H9 (cell line): Measurements from ENCODE around the gene SLCO6A1. TPM values are rescaled to one million over a fixed set of nuclear protein-coding genes. Genes with fewer than 3 reads are reported as not detected.
A peak's percentile ranks its signal among the peaks of the same experiment; 100 is the strongest.

ENCODE experiments used
- DNase-seq: peaks from one replicate; pipeline ENCODE4 v3.0.0-alpha.2; 2017
- H2AFZ ChIP-seq: one replicate; pipeline ENCODE4 v1.6.1; 2013; ENCODE audit warnings: mild to moderate bottlenecking, low read length, control low read depth, moderate library complexity
- H2AK5ac ChIP-seq: 2 replicates; pipeline ENCODE4 v1.6.1; 2013; ENCODE audit warnings: low read length, control low read depth, mixed read lengths; ENCODE audit not compliant: insufficient read length
- H2BK120ac ChIP-seq: one replicate; pipeline ENCODE4 v1.6.1; 2013; ENCODE audit warnings: low read depth, mild to moderate bottlenecking, low read length, control low read depth, inconsistent platforms; ENCODE audit not compliant: poor library complexity, severe bottlenecking
- H2BK12ac ChIP-seq: 2 replicates; pipeline ENCODE4 v1.6.1; 2013; ENCODE audit warnings: low read length, control low read depth, mixed read lengths, low read depth; ENCODE audit not compliant: insufficient read length
- H2BK15ac ChIP-seq: 2 replicates; pipeline ENCODE4 v1.6.1; 2013; ENCODE audit warnings: low read depth, low read length, control low read depth
- H2BK20ac ChIP-seq: one replicate; pipeline ENCODE4 v1.6.1; 2013; ENCODE audit warnings: low read depth, mild to moderate bottlenecking, low read length, control low read depth, inconsistent platforms; ENCODE audit not compliant: poor library complexity, severe bottlenecking
- H2BK5ac ChIP-seq: 2 replicates; pipeline ENCODE4 v1.6.1; 2013; ENCODE audit warnings: low read length, control low read depth, mixed read lengths; ENCODE audit not compliant: insufficient read length
- H3K14ac ChIP-seq: 2 replicates; pipeline ENCODE4 v1.6.1; 2013; ENCODE audit warnings: low read length, control low read depth; ENCODE audit not compliant: insufficient read depth
- H3K18ac ChIP-seq: 2 replicates; pipeline ENCODE4 v1.6.1; 2013; ENCODE audit warnings: low read depth, mild to moderate bottlenecking, mixed read lengths, low read length, control low read depth; ENCODE audit not compliant: insufficient read length
- H3K23ac ChIP-seq: 2 replicates; pipeline ENCODE4 v1.6.1; 2013; ENCODE audit warnings: low read length, control low read depth, mixed read lengths, low read depth; ENCODE audit not compliant: insufficient read length
- H3K23me2 ChIP-seq: 2 replicates; pipeline ENCODE4 v1.6.1; 2013; ENCODE audit warnings: low read depth, mild to moderate bottlenecking, mixed read lengths, low read length, control low read depth; ENCODE audit not compliant: insufficient read length, poor library complexity, severe bottlenecking
- H3K27ac ChIP-seq: 2 replicates; pipeline ENCODE4 v1.5.1; 2013; ENCODE audit warnings: low read length, control low read depth, mixed read lengths, low read depth; ENCODE audit not compliant: insufficient read length
- H3K27me3 ChIP-seq: 2 replicates; pipeline ENCODE4 v1.6.1; 2013; ENCODE audit warnings: low read length, control low read depth, inconsistent platforms; ENCODE audit not compliant: insufficient read depth
- H3K4ac ChIP-seq: 2 replicates; pipeline ENCODE4 v1.6.1; 2013; ENCODE audit warnings: low read depth, mild to moderate bottlenecking, control low read depth, inconsistent platforms, low read length, moderate library complexity
- H3K4me1 ChIP-seq: 2 replicates; pipeline ENCODE4 v1.6.1; 2013; ENCODE audit warnings: low read length, control low read depth, inconsistent platforms; ENCODE audit not compliant: insufficient read depth
- H3K4me2 ChIP-seq: 2 replicates; pipeline ENCODE4 v1.6.1; 2013; ENCODE audit warnings: low read length, control low read depth, mixed read lengths; ENCODE audit not compliant: insufficient read length, insufficient read depth
- H3K56ac ChIP-seq: 2 replicates; pipeline ENCODE4 v1.6.1; 2013; ENCODE audit warnings: low read depth, mild to moderate bottlenecking, mixed read lengths, low read length, control low read depth; ENCODE audit not compliant: insufficient read length
- H3K79me1 ChIP-seq: 2 replicates; pipeline ENCODE4 v1.6.1; 2013; ENCODE audit warnings: low read depth, mild to moderate bottlenecking, moderate library complexity, low read length, control low read depth, inconsistent platforms; ENCODE audit not compliant: insufficient read depth, poor library complexity, severe bottlenecking
- H3K79me2 ChIP-seq: 2 replicates; pipeline ENCODE4 v1.6.1; 2013; ENCODE audit warnings: low read length, control low read depth, inconsistent platforms; ENCODE audit not compliant: insufficient read depth
- H3K9ac ChIP-seq: 2 replicates; pipeline ENCODE4 v1.6.1; 2013; ENCODE audit warnings: low read length, control low read depth, mixed read lengths; ENCODE audit not compliant: insufficient read length; ENCODE audit errors: extremely low read depth
- H3K9me3 ChIP-seq: one replicate; pipeline ENCODE4 v1.6.1; 2013; ENCODE audit warnings: low read depth, low read length, inconsistent platforms; ENCODE audit not compliant: control insufficient read depth
- H3T11ph ChIP-seq: one replicate; pipeline ENCODE4 v1.6.1; 2013; ENCODE audit warnings: mild to moderate bottlenecking, low read length, control low read depth, inconsistent platforms
- H4K20me1 ChIP-seq: one replicate; pipeline ENCODE4 v1.6.1; 2013; ENCODE audit not compliant: control insufficient read depth, insufficient read length, insufficient read depth
- H4K5ac ChIP-seq: 2 replicates; pipeline ENCODE4 v1.6.1; 2013; ENCODE audit warnings: low read depth, mild to moderate bottlenecking, mixed read lengths, low read length, control low read depth; ENCODE audit not compliant: insufficient read length
- H4K8ac ChIP-seq: replicated peaks from 2 replicates; pipeline ENCODE4 v1.6.1; 2013; ENCODE audit warnings: low read length, control low read depth, mixed read lengths, low read depth; ENCODE audit not compliant: insufficient read length
- H4K91ac ChIP-seq: 2 replicates; pipeline ENCODE4 v1.6.1; 2013; ENCODE audit warnings: low read depth, mild to moderate bottlenecking, moderate library complexity, mixed read lengths, low read length, control low read depth; ENCODE audit not compliant: insufficient read length
- H3K27ac Mint-ChIP-seq, 3 experiments: 2 replicates in 2 of 3; 3 replicates in 1 of 3; pipeline ENCODE4 v1.8.0; 2020 to 2021; ENCODE audit warnings: mixed read lengths in 3 of 3, mild to moderate bottlenecking in 1 of 3, moderate library complexity in 1 of 3
- H3K27me3 Mint-ChIP-seq: 2 replicates; pipeline ENCODE4 v1.8.0; 2021; ENCODE audit warnings: low read depth, mild to moderate bottlenecking, moderate library complexity, mixed read lengths
- H3K36me3 Mint-ChIP-seq, 3 experiments: 2 replicates in 2 of 3; 3 replicates in 1 of 3; pipeline ENCODE4 v1.8.0; 2020 to 2021; ENCODE audit warnings: low read depth in 3 of 3, mixed read lengths in 3 of 3; ENCODE audit not compliant: insufficient read depth in 1 of 3
- H3K4me1 Mint-ChIP-seq, 2 experiments: 2 replicates each; pipeline ENCODE4 v1.8.0; 2020; ENCODE audit warnings: mixed read lengths in 2 of 2
- H3K4me3 Mint-ChIP-seq, 2 experiments: 2 replicates in 1 of 2; 3 replicates in 1 of 2; pipeline ENCODE4 v1.8.0; 2020 to 2021; ENCODE audit warnings: mild to moderate bottlenecking in 2 of 2, mixed read lengths in 2 of 2, moderate library complexity in 1 of 2
- H3K9me3 Mint-ChIP-seq, 2 experiments: 2 replicates in 1 of 2; 3 replicates in 1 of 2; pipeline ENCODE4 v1.8.0; 2020; ENCODE audit warnings: mild to moderate bottlenecking in 2 of 2, mixed read lengths in 2 of 2, moderate library complexity in 1 of 2
- WGBS: extraction: QIAGEN DNeasy Blood & Tissue Kit; methylation state at CpG from one replicate; pipeline ENCODE4 v1.1.7; 2013; ENCODE audit warnings: missing lambda C conversion rate, low lambda C conversion rate, mixed read lengths; ENCODE audit not compliant: insufficient read length; ENCODE audit errors: extremely low coverage; 5-methylcytosine and 5-hydroxymethylcytosine counted together
- total RNA-seq: library from RNA; stranded (reverse); gene quantifications from 2 replicates; pipeline ENCODE4 v1.2.1, GENCODE V29; 2021
- TF ChIP-seq, protein P1 (sequence below): fragments of 200-600 bp; sonication (generic); conservative IDR thresholded peaks from 3 replicates; pipeline ENCODE4 v1.8.0; 2021; ENCODE audit warnings: antibody characterized with exemption, mild to moderate bottlenecking

Gene SLCO6A1
- total RNA-seq, 1 experiment from 2014 or later: 0.46 TPM

DNA sequence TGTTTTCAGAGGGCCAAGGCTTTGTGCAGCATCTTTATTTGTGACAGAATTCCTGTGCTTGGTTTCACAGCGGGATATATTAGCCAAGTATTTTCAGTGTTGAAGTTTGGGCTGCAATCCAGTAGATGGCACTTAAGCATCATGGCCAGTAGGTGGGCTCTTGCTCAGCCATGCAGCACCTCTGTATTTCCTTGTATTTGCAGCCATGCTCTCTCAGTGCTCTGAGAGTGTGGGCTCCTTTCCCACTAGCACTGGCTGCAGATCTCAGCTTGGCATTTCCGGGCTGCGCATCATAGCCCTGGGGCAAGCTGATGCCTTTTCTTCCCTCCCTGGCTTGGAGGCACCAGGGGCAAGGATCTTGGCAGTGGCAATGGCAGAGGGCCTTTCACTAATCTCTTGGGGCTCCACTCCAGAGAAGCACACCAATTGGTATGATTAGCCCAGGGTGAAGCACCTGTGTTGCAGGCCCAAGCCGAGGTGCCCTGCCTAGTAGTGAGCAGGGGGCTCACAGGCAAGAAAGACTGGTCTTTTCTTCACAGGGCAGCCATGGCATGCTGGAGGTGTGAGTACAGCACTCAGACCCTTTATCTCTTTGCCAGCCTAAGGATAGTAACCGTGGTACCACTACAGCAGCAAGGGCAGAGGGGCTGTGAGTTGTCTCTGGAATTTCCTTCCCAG lies 48.3 kb downstream of the SLCO6A1 start:
- Histone ChIP-seq H3K9me3 (no peaks in the 10 kb centered on the region), H2BK15ac (no peak overlapping the region), H2BK5ac (no peak overlapping the region), H2BK12ac (no peak overlapping the region), H3K14ac (no peak overlapping the region), H3T11ph (no peak overlapping the region), H4K5ac (no peak overlapping the region), H3K4me2 (no peak overlapping the region), H4K91ac (no peak overlapping the region), H2BK120ac (no peak overlapping the region), H2BK20ac (no peak overlapping the region), H4K8ac (no peak overlapping the region), H3K9ac (no peak overlapping the region), H3K23me2 (no peaks in the 10 kb centered on the region), H2AK5ac (no peak overlapping the region), H4K20me1 (no peaks in the 10 kb centered on the region), H3K23ac (no peak overlapping the region), H3K56ac (no peak overlapping the region), H3K79me1 (no peaks in the 10 kb centered on the region), H3K79me2 (no peaks in the 10 kb centered on the region), H3K18ac (no peak overlapping the region), H3K4ac (no peak overlapping the region), H2AFZ (no peak overlapping the region), H3K4me1 (no peaks in the 10 kb centered on the region), H3K27me3 (no peaks in the 10 kb centered on the region), H3K27ac (no peak overlapping the region)
- H3K27me3 Mint-ChIP-seq: peaks cover 6% of the 10 kb centered on the region; the same call in 1 of the 2 replicates
- no peak overlapping the region for H3K27ac Mint-ChIP-seq
- peaks cover 15 to 26% of the 10 kb centered on the region in 2 experiments for H3K9me3 Mint-ChIP-seq
- no CpG with 5 or more reads among the region's 5 CpGs for WGBS
- no peaks in the 10 kb centered on the region for H3K4me1 Mint-ChIP-seq
- peak; percentile 53 for DNase-seq
- H3K36me3 Mint-ChIP-seq: peaks cover 0 to 23% (median 2%) of the 10 kb centered on the region in 3 experiments; a peak in 3 of 7 replicates
- no peak overlapping the region for H3K4me3 Mint-ChIP-seq
- TF ChIP-seq, protein P1, sequence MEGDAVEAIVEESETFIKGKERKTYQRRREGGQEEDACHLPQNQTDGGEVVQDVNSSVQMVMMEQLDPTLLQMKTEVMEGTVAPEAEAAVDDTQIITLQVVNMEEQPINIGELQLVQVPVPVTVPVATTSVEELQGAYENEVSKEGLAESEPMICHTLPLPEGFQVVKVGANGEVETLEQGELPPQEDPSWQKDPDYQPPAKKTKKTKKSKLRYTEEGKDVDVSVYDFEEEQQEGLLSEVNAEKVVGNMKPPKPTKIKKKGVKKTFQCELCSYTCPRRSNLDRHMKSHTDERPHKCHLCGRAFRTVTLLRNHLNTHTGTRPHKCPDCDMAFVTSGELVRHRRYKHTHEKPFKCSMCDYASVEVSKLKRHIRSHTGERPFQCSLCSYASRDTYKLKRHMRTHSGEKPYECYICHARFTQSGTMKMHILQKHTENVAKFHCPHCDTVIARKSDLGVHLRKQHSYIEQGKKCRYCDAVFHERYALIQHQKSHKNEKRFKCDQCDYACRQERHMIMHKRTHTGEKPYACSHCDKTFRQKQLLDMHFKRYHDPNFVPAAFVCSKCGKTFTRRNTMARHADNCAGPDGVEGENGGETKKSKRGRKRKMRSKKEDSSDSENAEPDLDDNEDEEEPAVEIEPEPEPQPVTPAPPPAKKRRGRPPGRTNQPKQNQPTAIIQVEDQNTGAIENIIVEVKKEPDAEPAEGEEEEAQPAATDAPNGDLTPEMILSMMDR: peak; percentile 65
